Upper lobe of right lung (tissue), 1 donor: ENCODE results near the gene GMNC. TPM values are rescaled to one million over a fixed set of nuclear protein-coding genes. Genes with fewer than 3 reads are reported as not detected.

ENCODE experiments used
- ATAC-seq: fragments of 200-7000 bp; cut with Tn5 transposase; one replicate; pipeline ENCODE4 v1.9.1; 2020; ENCODE audit warnings: mild to moderate bottlenecking, moderate library complexity
- DNase-seq: peaks from one replicate; pipeline ENCODE4 v3.0.0-alpha.2; 2020
- H3K27ac ChIP-seq: fragments of 200-600 bp; one replicate; pipeline ENCODE4 v1.8.0; 2022
- H3K27me3 ChIP-seq: fragments of 200-600 bp; one replicate; pipeline ENCODE4 v1.8.0; 2022; ENCODE audit warnings: mild to moderate bottlenecking
- H3K36me3 ChIP-seq: fragments of 200-600 bp; one replicate; pipeline ENCODE4 v1.8.0; 2022
- H3K4me1 ChIP-seq: fragments of 200-600 bp; one replicate; pipeline ENCODE4 v1.8.0; 2022
- H3K4me3 ChIP-seq: fragments of 200-600 bp; one replicate; pipeline ENCODE4 v1.8.0; 2022; ENCODE audit warnings: mild to moderate bottlenecking
- H3K9me3 ChIP-seq: fragments of 200-600 bp; one replicate; pipeline ENCODE4 v1.8.0; 2022
- CTCF ChIP-seq: fragments of 200-600 bp; IDR thresholded peaks from one replicate; pipeline ENCODE4 v1.8.0; 2022; ENCODE audit warnings: antibody characterized with exemption
- intact Hi-C: fragments of 100-400 bp; cut with DNase I; formaldehyde crosslinking; loops from one replicate; pipeline ENCODE4 v1.11.0; 2022
- total RNA-seq: library from RNA; stranded (reverse); fragmentation: NEBNext Ultra II Directional; extraction: Animal tissue kit (Norgen Biotek cat#: 25700); gene quantifications from one replicate; pipeline ENCODE4 v1.2.1, GENCODE V29; 2021
- donor health status: DM: no; HTN: yes; CAD: no; lungs with severe emphysema.

Gene GMNC
- total RNA-seq, 1 donor from 2014 or later = not detected

GRCh38 chr3:190863119-190863465 is 598 bp upstream of the GMNC start:
- H3K9me3 ChIP-seq = no peaks in the 10 kb centered on the region
- H3K4me3 ChIP-seq = peak overlapping the region; percentile 56
- H3K4me1 ChIP-seq = no peaks in the 10 kb centered on the region
- DNase-seq = no peak
- ATAC-seq = no peak
- peaks cover 18% of the 10 kb centered on the region for H3K27me3 ChIP-seq
- intact Hi-C loops = no loop called here
- no peaks in the 10 kb centered on the region for H3K36me3 ChIP-seq
- H3K27ac ChIP-seq = no peak overlapping the region
- TF ChIP-seq CTCF = no peak

- H3K36me3 ChIP-seq = no peaks in the 10 kb centered on the region
- no peak overlapping the region for H3K27ac ChIP-seq
- no peak for TF ChIP-seq CTCF
- no peak overlapping the region for H3K4me3 ChIP-seq
- H3K4me1 ChIP-seq = no peaks in the 10 kb centered on the region
- ATAC-seq (no peak), DNase-seq (no peak)
- H3K9me3 ChIP-seq = no peaks in the 10 kb centered on the region
- H3K27me3 ChIP-seq = peaks cover 18% of the 10 kb centered on the region
- intact Hi-C loops = no loop called here
These were observed 2.0 kb downstream of the GMNC start for GRCh38 chr3:190860521-190860920.

GRCh38 chr3:190855151-190855550 is 7.3 kb downstream of the GMNC start:
- H3K27ac ChIP-seq = no peak overlapping the region
- DNase-seq = no peak
- intact Hi-C loops = no loop called here
- H3K27me3 ChIP-seq = no peaks in the 10 kb centered on the region
- H3K36me3 ChIP-seq = no peaks in the 10 kb centered on the region
- ATAC-seq = no peak
- TF ChIP-seq CTCF = no peak
- H3K4me1 ChIP-seq = no peaks in the 10 kb centered on the region
- H3K9me3 ChIP-seq = no peaks in the 10 kb centered on the region
- H3K4me3 ChIP-seq = no peak overlapping the region

GRCh38 chr3:190854062-190854461 is 8.4 kb downstream of the GMNC start:
- H3K36me3 ChIP-seq = no peaks in the 10 kb centered on the region
- intact Hi-C loops = no loop called here
- no peak overlapping the region for H3K4me3 ChIP-seq
- no peaks in the 10 kb centered on the region for H3K9me3 ChIP-seq
- no peak overlapping the region for H3K27ac ChIP-seq
- peak; percentile 68 for ATAC-seq
- no peak for TF ChIP-seq CTCF
- H3K4me1 ChIP-seq = no peaks in the 10 kb centered on the region
- no peaks in the 10 kb centered on the region for H3K27me3 ChIP-seq
- DNase-seq = no peak

- no peaks in the 10 kb centered on the region for H3K4me1 ChIP-seq
- no peaks in the 10 kb centered on the region for H3K9me3 ChIP-seq
- TF ChIP-seq CTCF = no peak
- ATAC-seq (no peak), DNase-seq (no peak)
- intact Hi-C loops = no loop called here
- H3K36me3 ChIP-seq = no peaks in the 10 kb centered on the region
- no peak overlapping the region for H3K27ac ChIP-seq
- no peaks in the 10 kb centered on the region for H3K27me3 ChIP-seq
- H3K4me3 ChIP-seq = no peak overlapping the region
These were observed 9.0 kb downstream of the GMNC start for GRCh38 chr3:190853464-190853863.

- TF ChIP-seq CTCF = no peak
- H3K27ac ChIP-seq = no peak overlapping the region
- intact Hi-C loops = no loop called here
- H3K36me3 ChIP-seq = no peaks in the 10 kb centered on the region
- no peaks in the 10 kb centered on the region for H3K4me1 ChIP-seq
- no peaks in the 10 kb centered on the region for H3K27me3 ChIP-seq
- H3K4me3 ChIP-seq = no peak overlapping the region
- ATAC-seq = no peak
- no peaks in the 10 kb centered on the region for H3K9me3 ChIP-seq
- DNase-seq = no peak
These were observed 12.9 kb downstream of the GMNC start for GRCh38 chr3:190849607-190850006.
